IMR-90 (cell line): ENCODE results near the gene IRF5.

Experiments
- BHLHE40 ChIP-seq: fragments of 150-350 bp; IDR thresholded peaks from 2 replicates; pipeline ENCODE4 v1.6.1; 2016; ENCODE audit warnings: mild to moderate bottlenecking, low read depth, low read length
- CHD1 ChIP-seq: IDR thresholded peaks from 2 replicates; pipeline ENCODE4 v1.6.1; 2012; ENCODE audit warnings: low read depth, low read length, improper control_type of control experiment
- MAZ ChIP-seq: IDR thresholded peaks from 2 replicates; pipeline ENCODE4 v1.6.1; 2012; ENCODE audit warnings: low read depth, mild to moderate bottlenecking, low read length, improper control_type of control experiment, moderate library complexity, borderline replicate concordance
- POLR2A ChIP-seq: IDR thresholded peaks from 2 replicates; pipeline ENCODE4 v1.6.1; 2012; ENCODE audit warnings: mild to moderate bottlenecking, low read depth, low read length
- RAD21 ChIP-seq: IDR thresholded peaks from 2 replicates; pipeline ENCODE4 v1.6.1; 2012; ENCODE audit warnings: low read length, improper control_type of control experiment
- RFX5 ChIP-seq: IDR thresholded peaks from 2 replicates; pipeline ENCODE4 v1.8.0; 2012; ENCODE audit warnings: low read depth, mild to moderate bottlenecking, low read length, moderate library complexity
- SMC3 ChIP-seq: fragments of 150-350 bp; IDR thresholded peaks from 2 replicates; pipeline ENCODE4 v1.6.1; 2016; ENCODE audit warnings: low read depth, mild to moderate bottlenecking, antibody characterized with exemption, low read length, moderate library complexity
- TF ChIP-seq, protein P1 (sequence below): conservative IDR thresholded peaks from 2 replicates; pipeline ENCODE4 v1.5.1; 2012; ENCODE audit warnings: mild to moderate bottlenecking, low read depth, low read length, improper control_type of control experiment
- TF ChIP-seq, protein P2 (sequence below): fragments of 150-350 bp; IDR thresholded peaks from 2 replicates; pipeline ENCODE4 v1.6.1; 2016; ENCODE audit warnings: low read depth, mild to moderate bottlenecking, low read length, moderate library complexity, borderline replicate concordance

DNA sequence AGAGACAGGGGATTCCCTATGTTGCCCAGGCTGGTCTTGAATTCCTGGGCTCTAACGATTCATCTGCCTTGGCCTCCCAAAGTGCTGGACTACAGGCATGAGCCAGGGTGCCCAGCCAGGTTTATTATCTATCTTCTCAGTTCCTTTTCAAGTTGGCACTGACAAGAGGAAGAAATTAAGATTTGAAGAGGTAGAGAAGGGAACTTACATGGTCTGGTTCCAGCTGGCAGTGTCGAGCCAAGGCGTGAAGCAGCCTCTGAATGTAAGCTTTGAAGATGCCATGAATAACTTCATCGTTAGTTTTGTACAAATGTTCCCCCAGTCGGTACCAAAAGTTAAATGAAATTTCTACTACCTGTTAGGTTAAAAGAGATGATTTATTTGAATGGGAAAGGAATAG is 59.5 kb downstream of the IRF5 start:
- TF ChIP-seq, protein P1, sequence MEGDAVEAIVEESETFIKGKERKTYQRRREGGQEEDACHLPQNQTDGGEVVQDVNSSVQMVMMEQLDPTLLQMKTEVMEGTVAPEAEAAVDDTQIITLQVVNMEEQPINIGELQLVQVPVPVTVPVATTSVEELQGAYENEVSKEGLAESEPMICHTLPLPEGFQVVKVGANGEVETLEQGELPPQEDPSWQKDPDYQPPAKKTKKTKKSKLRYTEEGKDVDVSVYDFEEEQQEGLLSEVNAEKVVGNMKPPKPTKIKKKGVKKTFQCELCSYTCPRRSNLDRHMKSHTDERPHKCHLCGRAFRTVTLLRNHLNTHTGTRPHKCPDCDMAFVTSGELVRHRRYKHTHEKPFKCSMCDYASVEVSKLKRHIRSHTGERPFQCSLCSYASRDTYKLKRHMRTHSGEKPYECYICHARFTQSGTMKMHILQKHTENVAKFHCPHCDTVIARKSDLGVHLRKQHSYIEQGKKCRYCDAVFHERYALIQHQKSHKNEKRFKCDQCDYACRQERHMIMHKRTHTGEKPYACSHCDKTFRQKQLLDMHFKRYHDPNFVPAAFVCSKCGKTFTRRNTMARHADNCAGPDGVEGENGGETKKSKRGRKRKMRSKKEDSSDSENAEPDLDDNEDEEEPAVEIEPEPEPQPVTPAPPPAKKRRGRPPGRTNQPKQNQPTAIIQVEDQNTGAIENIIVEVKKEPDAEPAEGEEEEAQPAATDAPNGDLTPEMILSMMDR = no peak
- TF ChIP-seq POLR2A (no peak), RAD21 (no peak), RFX5 (no peak), BHLHE40 (no peak), MAZ (no peak), SMC3 (no peak), CHD1 (no peak)
- TF ChIP-seq, protein P2, sequence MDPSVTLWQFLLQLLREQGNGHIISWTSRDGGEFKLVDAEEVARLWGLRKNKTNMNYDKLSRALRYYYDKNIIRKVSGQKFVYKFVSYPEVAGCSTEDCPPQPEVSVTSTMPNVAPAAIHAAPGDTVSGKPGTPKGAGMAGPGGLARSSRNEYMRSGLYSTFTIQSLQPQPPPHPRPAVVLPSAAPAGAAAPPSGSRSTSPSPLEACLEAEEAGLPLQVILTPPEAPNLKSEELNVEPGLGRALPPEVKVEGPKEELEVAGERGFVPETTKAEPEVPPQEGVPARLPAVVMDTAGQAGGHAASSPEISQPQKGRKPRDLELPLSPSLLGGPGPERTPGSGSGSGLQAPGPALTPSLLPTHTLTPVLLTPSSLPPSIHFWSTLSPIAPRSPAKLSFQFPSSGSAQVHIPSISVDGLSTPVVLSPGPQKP = no peak
